Fibroblast of lung (primary cell): ENCODE results near the gene MYO18B. TPM values are rescaled to one million over a fixed set of nuclear protein-coding genes. Genes with fewer than 3 reads are reported as not detected.

Experiments used
- DNase-seq, 2 donors: peaks; one replicate each; pipeline versions ENCODE4 v3.0.0 to v3.0.0-alpha.2; 2010; ENCODE audit warnings: low read depth in 2 of 2
- H2AFZ ChIP-seq: 2 replicates; pipeline ENCODE4 v1.5.1; 2012; ENCODE audit warnings: low read length, control low read depth, inconsistent platforms
- H3K27ac ChIP-seq: 2 replicates; pipeline ENCODE4 v1.5.1; 2011; ENCODE audit warnings: low read length, control low read depth; ENCODE audit not compliant: insufficient read depth
- H3K27me3 ChIP-seq: 2 replicates; pipeline ENCODE4 v1.5.1; 2011; ENCODE audit warnings: mild to moderate bottlenecking, low read length; ENCODE audit not compliant: control insufficient read depth, insufficient read depth
- H3K36me3 ChIP-seq: 2 replicates; pipeline ENCODE4 v1.5.1; 2011; ENCODE audit warnings: low read length; ENCODE audit not compliant: control insufficient read depth, insufficient read depth
- H3K4me1 ChIP-seq: 2 replicates; pipeline ENCODE4 v1.5.1; 2011; ENCODE audit warnings: low read length; ENCODE audit not compliant: control insufficient read depth, insufficient read depth; ENCODE audit errors: extremely low read depth
- H3K4me2 ChIP-seq: 2 replicates; pipeline ENCODE4 v1.5.1; 2011; ENCODE audit warnings: low read length, control low read depth; ENCODE audit not compliant: insufficient read depth; ENCODE audit errors: extremely low read depth
- H3K4me3 ChIP-seq, 4 experiments: fragments of 200-600 bp in 1 of 4; sonication (generic) in 1 of 4; replicated peaks in 1 of 4; 2 replicates each; pipeline ENCODE4 v1.5.1; 2011 to 2016; ENCODE audit warnings: low read length in 4 of 4, low read depth in 3 of 4, mild to moderate bottlenecking in 3 of 4, control low read depth in 2 of 4, inconsistent platforms in 1 of 4, mixed read lengths in 1 of 4; ENCODE audit not compliant: insufficient read depth in 1 of 4; ENCODE audit errors: control extremely low read depth in 1 of 4
- H3K79me2 ChIP-seq: 2 replicates; pipeline ENCODE4 v1.5.1; 2012; ENCODE audit warnings: mild to moderate bottlenecking, low read length, inconsistent platforms; ENCODE audit not compliant: control insufficient read depth, insufficient read depth
- H3K9ac ChIP-seq: 2 replicates; pipeline ENCODE4 v1.5.1; 2011; ENCODE audit warnings: mild to moderate bottlenecking, low read length, control low read depth; ENCODE audit not compliant: insufficient read depth
- H3K9me3 ChIP-seq: 2 replicates; pipeline ENCODE4 v1.5.1; 2012; ENCODE audit warnings: low read depth, low read length; ENCODE audit not compliant: control insufficient read depth, insufficient read depth
- H4K20me1 ChIP-seq: 2 replicates; pipeline ENCODE4 v1.5.1; 2011; ENCODE audit warnings: low read length; ENCODE audit not compliant: control insufficient read depth, insufficient read depth; ENCODE audit errors: extremely low read depth
- CTCF ChIP-seq, 2 donors: IDR thresholded peaks in 1 of 2; conservative IDR thresholded peaks in 1 of 2; 1 replicate in 1 of 2; 2 replicates in 1 of 2; pipeline ENCODE4 v1.5.1; 2011 to 2012; ENCODE audit warnings: low read length in 2 of 2, control low read depth in 1 of 2, inconsistent platforms in 1 of 2, low read depth in 1 of 2, mild to moderate bottlenecking in 1 of 2
- EZH2 ChIP-seq: IDR thresholded peaks from 2 replicates; pipeline ENCODE4 v1.5.1; 2012; ENCODE audit warnings: low read length, control low read depth, mild to moderate bottlenecking; ENCODE audit errors: missing control alignments
- polyA plus RNA-seq, 2 donors: library from polyadenylated mRNA; depleted of rRNA in 1 of 2; stranded (reverse) in 1 of 2; unstranded in 1 of 2; fragments of >200 nt; gene quantifications; 2 replicates each; pipeline ENCODE4 v1.2.1, GENCODE V29; 2011 to 2012; ENCODE audit warnings: missing spikeins in 1 of 2
- total RNA-seq: library from RNA; depleted of rRNA; stranded (reverse); fragments of >200 nt; gene quantifications from 2 replicates; pipeline ENCODE4 v1.2.1, GENCODE V29; 2014

MYO18B gene
- total and polyA plus RNA-seq, 2 donors (not counting 1 experiment from before 2014, with no cell fraction given) = 0.17 TPM; not detected in 1

DNA sequence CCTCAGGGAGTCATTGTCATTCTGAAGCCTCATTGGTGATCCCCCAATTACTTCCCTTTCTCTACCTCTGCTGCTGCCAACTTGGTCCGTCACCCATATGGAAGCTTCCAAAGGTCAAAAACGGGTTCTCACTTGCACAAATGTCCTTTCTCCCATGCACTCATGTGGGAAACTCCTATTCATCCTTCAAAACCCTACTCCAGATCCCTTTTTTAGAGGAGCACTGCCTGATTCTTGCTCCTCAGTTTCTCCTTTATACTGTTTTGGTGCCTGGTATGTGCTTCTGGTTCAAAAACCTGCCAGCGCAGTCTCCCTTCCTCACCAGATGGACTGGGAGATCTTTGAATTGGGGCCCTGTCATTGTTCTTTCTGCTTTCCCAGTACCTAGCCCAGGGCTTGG, 41.9 kb downstream of the MYO18B start:
- TF ChIP-seq EZH2 (no peak), CTCF (conservative IDR thresholded peaks at IDR 0.05 in 1 of 2, IDR thresholded peaks at IDR 0.05 in 1 of 2; ENCODE audit: low read depth in 1 of 2, low read length in 2 of 2) (no peak)
- Histone ChIP-seq H3K27ac (no peak overlapping the region), H3K9ac (no peak overlapping the region), H3K36me3 (no peaks in the 10 kb centered on the region), H3K27me3 (no peaks in the 10 kb centered on the region), H3K4me1 (no peaks in the 10 kb centered on the region), H3K4me3 (no peak overlapping the region), H3K4me2 (no peak overlapping the region), H2AFZ (no peak overlapping the region), H3K79me2 (no peaks in the 10 kb centered on the region), H3K9me3 (no peaks in the 10 kb centered on the region), H4K20me1 (no peaks in the 10 kb centered on the region)
- no peak for DNase-seq

- Histone ChIP-seq H3K4me3 (no peak overlapping the region), H3K27me3 (no peaks in the 10 kb centered on the region), H3K4me2 (no peak overlapping the region), H3K9ac (no peak overlapping the region), H3K36me3 (no peaks in the 10 kb centered on the region), H2AFZ (no peak overlapping the region), H3K27ac (no peak overlapping the region), H3K79me2 (no peaks in the 10 kb centered on the region), H4K20me1 (no peaks in the 10 kb centered on the region), H3K9me3 (no peaks in the 10 kb centered on the region), H3K4me1 (no peaks in the 10 kb centered on the region)
- DNase-seq = no peak
- no peak for TF ChIP-seq EZH2
Measured at GRCh38 chr22:25786165-25786564, 44.2 kb downstream of the MYO18B start.

GRCh38 chr22:25791556-25791955, 49.6 kb downstream of the MYO18B start:
- Histone ChIP-seq H3K9ac (no peak overlapping the region), H3K4me3 (no peak overlapping the region), H3K79me2 (no peaks in the 10 kb centered on the region), H4K20me1 (no peaks in the 10 kb centered on the region), H3K4me2 (no peak overlapping the region), H3K36me3 (no peaks in the 10 kb centered on the region), H3K9me3 (no peaks in the 10 kb centered on the region), H2AFZ (no peak overlapping the region), H3K27me3 (no peaks in the 10 kb centered on the region), H3K4me1 (no peaks in the 10 kb centered on the region), H3K27ac (no peak overlapping the region)
- DNase-seq = no peak
- TF ChIP-seq CTCF (conservative IDR thresholded peaks at IDR 0.05 in 1 of 2, IDR thresholded peaks at IDR 0.05 in 1 of 2; ENCODE audit: low read depth in 1 of 2, low read length in 2 of 2) (no peak), EZH2 (no peak)

DNA sequence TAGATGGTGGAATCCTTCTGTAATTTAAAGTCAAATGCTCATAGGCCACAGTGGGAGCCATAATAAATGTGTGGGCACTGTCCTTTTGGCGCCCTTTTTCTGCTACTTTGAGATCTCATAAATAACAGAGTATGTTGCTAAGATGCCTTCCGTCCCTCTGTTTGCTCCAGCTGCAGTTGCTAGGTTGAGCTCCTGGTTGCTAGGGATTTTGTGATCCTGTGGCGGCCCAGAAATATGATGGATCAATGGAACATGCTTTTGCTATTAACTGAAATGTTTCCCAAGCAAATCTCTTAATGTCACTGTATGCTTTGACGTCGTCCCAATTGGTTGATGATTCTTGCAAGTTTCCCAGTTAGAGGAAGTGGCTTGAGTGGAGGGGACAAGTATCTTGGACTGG, 53.5 kb downstream of the MYO18B start:
- Histone ChIP-seq H3K9ac (no peak overlapping the region), H3K4me3 (no peak overlapping the region), H4K20me1 (no peaks in the 10 kb centered on the region), H3K27ac (no peak overlapping the region), H3K9me3 (no peaks in the 10 kb centered on the region), H3K36me3 (no peaks in the 10 kb centered on the region), H3K79me2 (no peaks in the 10 kb centered on the region), H3K4me2 (no peak overlapping the region), H2AFZ (no peak overlapping the region), H3K27me3 (no peaks in the 10 kb centered on the region), H3K4me1 (no peaks in the 10 kb centered on the region)
- TF ChIP-seq CTCF (conservative IDR thresholded peaks at IDR 0.05 in 1 of 2, IDR thresholded peaks at IDR 0.05 in 1 of 2; ENCODE audit: low read depth in 1 of 2, low read length in 2 of 2) (no peak), EZH2 (no peak)
- no peak for DNase-seq
